ENCODE results near the gene ADCY9. TPM values are rescaled to one million over a fixed set of nuclear protein-coding genes. Genes with fewer than 3 reads are reported as not detected.

Gene ADCY9
- total and polyA plus RNA-seq, 2 donors (not counting 1 experiment from before 2014, with no cell fraction given): 1.7 to 2.1 TPM

- Histone ChIP-seq H4K20me1 (ENCODE audit: control insufficient read depth, insufficient read depth, low read length, poor library complexity, severe bottlenecking) (no peaks in the 10 kb centered on the region), H3K9me3 (ENCODE audit: control extremely low read depth in 1 of 3, control insufficient read depth in 2 of 3, insufficient read depth in 1 of 3, low read length in 2 of 3) (peaks cover 0 to 8% (median 0%) of the 10 kb centered on the region in 3 donors), H3K9ac (ENCODE audit: low read length) (no peak overlapping the region), H2AFZ (ENCODE audit: insufficient read depth, low read depth, low read length, poor library complexity, severe bottlenecking) (no peak overlapping the region), H3K79me2 (ENCODE audit: control insufficient read depth, insufficient read depth, low read length) (no peaks in the 10 kb centered on the region), H3K4me1 (ENCODE audit: control insufficient read depth in 2 of 2, insufficient read depth in 2 of 2, low read length in 2 of 2) (peaks cover 8 to 9% of the 10 kb centered on the region in 2 donors), H3K4me3 (ENCODE audit: control extremely low read depth in 1 of 5, extremely low read depth in 1 of 5, insufficient read depth in 1 of 5, low read depth in 2 of 5, low read length in 4 of 5) (no peak overlapping the region), H3K36me3 (replicated peaks in 1 of 2; ENCODE audit: control extremely low read depth in 1 of 2, control insufficient read depth in 1 of 2, extremely low read depth in 1 of 2, insufficient read depth in 2 of 2, low read length in 1 of 2) (no peaks in the 10 kb centered on the region), H3K27ac (ENCODE audit: low read length in 2 of 2) (no peak overlapping the region), H3K27me3 (replicated peaks in 1 of 4; ENCODE audit: control extremely low read depth in 1 of 4, control insufficient read depth in 3 of 4, insufficient read depth in 4 of 4, low read length in 3 of 4) (peaks cover 0 to 13% (median 3%) of the 10 kb centered on the region in 4 experiments), H3K4me2 (replicated peaks; ENCODE audit: low read depth, low read length, poor library complexity, severe bottlenecking) (no peak overlapping the region)
- H3K9me3 Mint-ChIP-seq (ENCODE audit: insufficient read depth): peaks cover 2% of the 10 kb centered on the region
- H3K4me1 Mint-ChIP-seq: no peaks in the 10 kb centered on the region
- intact Hi-C loops (cut with micrococcal nuclease): no loop called here
- no peak overlapping the region for H3K27ac Mint-ChIP-seq
- TF ChIP-seq CTCF (IDR thresholded peaks at IDR 0.05) (no peak), EZH2 (IDR thresholded peaks at IDR 0.05; ENCODE audit: borderline replicate concordance, insufficient read depth, low read depth, low read length, poor library complexity, severe bottlenecking) (no peak)
- DNase-seq (no peak), ATAC-seq (ENCODE audit: low read depth) (no peak)
- H3K27me3 Mint-ChIP-seq: no peaks in the 10 kb centered on the region
- ChIA-PET CTCF (interaction anchor here (2.2 kb wide), 1 partner anchor 317 kb away, joined by 11 read pairs; no protein-coding TSS in a partner anchor), POLR2A (no interaction called here)
- no peak overlapping the region for H3K4me3 Mint-ChIP-seq
- WGBS (ENCODE audit: insufficient coverage): 93% methylated on average over 11 of the region's 13 CpGs
Measured at GRCh38 chr16:3937066-3937875, 179.0 kb downstream of the ADCY9 start.

GRCh38 chr16:3935921-3936320 is 180.3 kb downstream of the ADCY9 start:
- TF ChIP-seq EZH2 (IDR thresholded peaks at IDR 0.05; ENCODE audit: borderline replicate concordance, insufficient read depth, low read depth, low read length, poor library complexity, severe bottlenecking) (no peak), CTCF (IDR thresholded peaks at IDR 0.05) (no peak)
- Histone ChIP-seq H3K9me3 (ENCODE audit: control extremely low read depth in 1 of 3, control insufficient read depth in 2 of 3, insufficient read depth in 1 of 3, low read length in 2 of 3) (peaks cover 0 to 8% (median 0%) of the 10 kb centered on the region in 3 donors), H3K79me2 (ENCODE audit: control insufficient read depth, insufficient read depth, low read length) (no peaks in the 10 kb centered on the region), H3K4me1 (ENCODE audit: control insufficient read depth in 2 of 2, insufficient read depth in 2 of 2, low read length in 2 of 2) (peaks cover 8 to 9% of the 10 kb centered on the region in 2 donors), H2AFZ (ENCODE audit: insufficient read depth, low read depth, low read length, poor library complexity, severe bottlenecking) (no peak overlapping the region), H4K20me1 (ENCODE audit: control insufficient read depth, insufficient read depth, low read length, poor library complexity, severe bottlenecking) (no peaks in the 10 kb centered on the region), H3K36me3 (replicated peaks in 1 of 2; ENCODE audit: control extremely low read depth in 1 of 2, control insufficient read depth in 1 of 2, extremely low read depth in 1 of 2, insufficient read depth in 2 of 2, low read length in 1 of 2) (no peaks in the 10 kb centered on the region), H3K4me2 (replicated peaks; ENCODE audit: low read depth, low read length, poor library complexity, severe bottlenecking) (no peak overlapping the region), H3K27me3 (replicated peaks in 1 of 4; ENCODE audit: control extremely low read depth in 1 of 4, control insufficient read depth in 3 of 4, insufficient read depth in 4 of 4, low read length in 3 of 4) (peaks cover 0 to 13% (median 3%) of the 10 kb centered on the region in 4 experiments), H3K9ac (ENCODE audit: low read length) (no peak overlapping the region), H3K27ac (ENCODE audit: low read length in 2 of 2) (no peak overlapping the region), H3K4me3 (ENCODE audit: control extremely low read depth in 1 of 5, extremely low read depth in 1 of 5, insufficient read depth in 1 of 5, low read depth in 2 of 5, low read length in 4 of 5) (no peak overlapping the region)
- intact Hi-C loops (cut with micrococcal nuclease): no loop called here
- CTCF ChIA-PET: no interaction called here
- 96% methylated on average over 3 of the region's 4 CpGs for WGBS (ENCODE audit: insufficient coverage)
- no peak for ATAC-seq (ENCODE audit: low read depth)
- Mint-ChIP-seq H3K27ac (no peak overlapping the region), H3K4me1 (no peaks in the 10 kb centered on the region), H3K4me3 (no peak overlapping the region), H3K9me3 (ENCODE audit: insufficient read depth) (no peaks in the 10 kb centered on the region), H3K27me3 (no peaks in the 10 kb centered on the region)
- DNase-seq: no peak
- POLR2A ChIA-PET: no interaction called here

Data from B cell (primary cell).